GM21825 (cell line): ENCODE results near the gene TREX2.

Source experiments
- ATAC-seq: cut with Tn5 transposase; IDR thresholded peaks from one replicate; pipeline ENCODE4 v1.9.1; 2021; ENCODE audit warnings: mild to moderate bottlenecking, moderate library complexity; ENCODE audit not compliant: unreplicated experiment

The TREX2 gene, protein sequence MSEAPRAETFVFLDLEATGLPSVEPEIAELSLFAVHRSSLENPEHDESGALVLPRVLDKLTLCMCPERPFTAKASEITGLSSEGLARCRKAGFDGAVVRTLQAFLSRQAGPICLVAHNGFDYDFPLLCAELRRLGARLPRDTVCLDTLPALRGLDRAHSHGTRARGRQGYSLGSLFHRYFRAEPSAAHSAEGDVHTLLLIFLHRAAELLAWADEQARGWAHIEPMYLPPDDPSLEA

DNA sequence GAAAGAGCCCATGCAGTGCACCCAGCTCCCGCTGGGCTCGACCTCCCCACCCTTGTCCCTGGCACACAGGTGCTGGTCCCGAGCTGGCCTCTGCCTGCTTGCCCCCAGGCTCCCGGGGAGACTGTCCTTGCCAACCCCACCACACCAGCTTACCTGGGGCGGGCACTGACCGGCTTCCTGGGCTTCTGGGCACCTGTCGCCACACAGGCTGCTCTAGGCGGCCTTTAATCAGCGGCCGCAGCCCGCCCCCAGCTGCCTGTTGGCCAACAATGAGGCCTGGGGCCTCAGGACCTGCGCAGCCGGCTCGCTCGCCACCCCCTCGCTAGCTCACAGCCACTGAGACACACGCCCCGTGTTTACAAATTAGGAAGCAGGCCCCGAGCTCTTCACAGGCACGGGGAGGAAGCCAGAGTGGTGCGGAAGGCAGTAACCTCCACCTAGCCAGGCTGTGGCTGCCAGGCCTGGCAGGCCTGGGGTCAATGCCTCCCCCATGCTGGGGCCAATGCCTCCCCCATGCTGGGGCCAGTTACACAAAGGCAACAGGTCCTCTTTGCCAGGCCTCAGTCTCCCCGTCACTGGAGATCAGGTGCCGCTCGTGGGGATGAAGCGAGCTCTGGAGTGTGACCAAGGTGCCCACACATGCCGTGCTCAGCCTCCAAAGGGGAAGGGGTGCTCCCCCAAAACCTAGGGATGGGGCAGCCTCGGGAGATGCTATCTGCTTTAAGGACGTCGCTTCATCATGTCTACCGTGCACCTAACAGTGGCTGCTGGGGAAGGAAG lies at the start of gene TREX2:
Gene TREX2 (minus strand): TSS at position 201 of the 780 bp plus-strand sequence. CDS start 626 bp downstream, outside the sequence.
- no peak for ATAC-seq

DNA sequence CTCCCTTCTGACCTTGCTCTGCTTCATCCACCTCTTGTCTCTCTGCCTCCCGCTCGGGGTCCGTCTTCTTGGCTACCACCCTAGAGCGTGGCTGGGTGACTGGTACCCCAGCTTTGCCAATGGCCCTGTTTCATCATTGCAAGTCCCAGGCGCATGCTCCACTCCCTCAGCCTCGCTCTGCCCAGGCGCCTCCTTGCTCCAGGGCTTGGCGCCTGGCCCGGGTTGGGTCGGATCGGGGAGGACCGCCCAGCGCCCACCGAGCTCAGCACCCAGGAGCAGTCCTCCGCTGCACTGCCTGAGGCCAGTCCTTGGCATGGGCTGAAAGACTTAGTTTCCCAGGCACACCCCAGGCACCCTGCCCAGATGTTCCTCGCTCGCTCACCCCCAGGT lies 49.5 kb upstream of the TREX2 start:
- no peak for ATAC-seq

DNA sequence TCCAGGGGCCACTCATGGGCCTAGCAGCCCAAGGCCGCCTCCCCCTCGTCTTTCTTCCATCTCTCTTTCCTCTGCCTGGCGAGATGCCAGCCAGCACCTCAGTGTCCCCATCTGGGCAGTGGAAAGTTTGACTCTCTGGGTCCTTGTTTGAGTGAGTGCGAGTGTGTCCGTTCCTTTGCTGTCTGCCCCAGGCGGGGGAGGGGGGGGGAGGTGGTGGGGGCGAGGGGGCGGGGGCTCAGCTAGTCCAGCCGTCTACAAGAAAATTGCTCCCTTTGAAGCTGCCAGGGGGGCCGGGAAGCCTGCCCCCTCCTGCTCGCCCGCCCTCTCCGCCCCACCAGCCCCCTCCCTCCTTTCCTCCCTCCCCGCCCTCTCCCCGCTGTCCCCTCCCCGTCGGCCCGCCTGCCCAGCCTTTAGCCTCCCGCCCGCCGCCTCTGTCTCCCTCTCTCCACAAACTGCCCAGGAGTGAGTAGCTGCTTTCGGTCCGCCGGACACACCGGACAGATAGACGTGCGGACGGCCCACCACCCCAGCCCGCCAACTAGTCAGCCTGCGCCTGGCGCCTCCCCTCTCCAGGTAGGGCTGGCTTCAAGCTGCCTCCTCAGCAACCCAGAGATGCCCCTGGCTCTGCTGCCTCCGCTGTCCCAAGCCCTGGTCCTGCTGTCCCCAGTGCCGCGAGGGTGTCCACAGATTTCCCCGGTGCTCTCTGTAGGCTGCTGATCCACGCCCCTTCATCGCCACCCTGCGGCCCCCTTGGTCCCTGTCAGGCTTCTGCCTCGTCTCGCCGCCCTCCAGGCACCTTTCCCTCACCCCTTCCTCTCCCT lies 48.9 kb upstream of the TREX2 start, which contains the start of gene BGN:
Gene BGN (plus strand): TSS at position 440 of the 821 bp plus-strand sequence. CDS start 9,652 bp downstream, outside the sequence.
- ATAC-seq: no peak

DNA sequence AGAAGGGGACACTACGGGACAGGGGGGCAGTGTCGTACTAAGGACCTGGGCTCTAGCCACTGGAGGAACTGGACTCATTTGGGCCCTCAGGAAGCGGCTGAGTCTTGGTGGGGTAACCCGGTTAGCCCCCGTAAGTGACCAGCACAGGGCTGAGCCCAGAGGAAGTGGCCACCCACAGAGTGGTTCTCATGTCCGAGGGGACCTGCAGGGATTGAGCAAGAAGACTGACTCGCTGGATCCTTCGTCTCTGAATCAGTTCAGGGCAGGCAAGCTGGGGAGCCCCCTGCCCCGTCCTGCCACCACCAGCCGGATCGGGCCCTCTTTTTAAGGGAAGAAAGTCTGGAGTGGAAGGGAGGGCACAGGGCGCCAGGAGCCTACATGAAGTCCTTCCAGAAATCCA lies 48.2 kb upstream of the TREX2 start:
- no peak for ATAC-seq

DNA sequence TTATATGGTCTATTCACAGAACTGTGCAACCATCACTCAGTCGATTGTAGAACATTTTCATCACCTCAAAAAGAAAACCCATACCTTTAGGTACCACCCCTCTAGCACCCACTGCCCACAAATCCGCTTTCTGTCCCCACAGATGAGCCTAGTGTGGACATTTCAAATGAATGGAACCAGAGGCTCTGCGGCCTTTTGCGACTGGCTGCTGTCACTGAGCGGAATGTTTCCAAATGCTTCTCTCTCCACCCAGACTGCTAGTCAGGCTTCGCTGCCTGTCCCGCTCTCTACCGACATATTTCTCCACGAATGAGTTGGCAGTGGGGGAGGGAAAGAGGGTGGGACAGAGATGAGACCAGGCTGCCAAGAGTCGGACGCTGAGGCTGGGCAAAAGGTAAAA lies 47.2 kb upstream of the TREX2 start:
- no peak for ATAC-seq

DNA sequence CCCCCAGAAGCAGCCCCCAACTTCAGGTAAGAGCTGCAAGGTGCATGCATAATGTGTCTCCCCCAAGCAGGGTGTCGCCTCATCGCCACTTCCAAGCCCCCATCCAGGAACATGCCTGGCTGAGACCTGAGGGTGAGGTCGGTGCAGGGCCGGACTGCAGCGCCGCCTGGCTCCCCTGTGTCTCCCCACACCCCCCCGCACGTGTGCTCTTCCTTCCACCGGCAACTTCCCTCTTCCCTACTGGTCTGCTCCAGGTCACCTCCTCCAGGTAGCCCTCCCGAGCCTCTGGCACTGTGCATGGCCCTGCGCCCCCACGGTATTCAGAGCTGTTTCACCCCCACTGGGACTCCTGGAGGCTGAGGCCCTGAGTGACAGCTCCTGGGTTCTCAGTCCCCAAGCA lies 46.7 kb upstream of the TREX2 start:
- no peak for ATAC-seq

DNA sequence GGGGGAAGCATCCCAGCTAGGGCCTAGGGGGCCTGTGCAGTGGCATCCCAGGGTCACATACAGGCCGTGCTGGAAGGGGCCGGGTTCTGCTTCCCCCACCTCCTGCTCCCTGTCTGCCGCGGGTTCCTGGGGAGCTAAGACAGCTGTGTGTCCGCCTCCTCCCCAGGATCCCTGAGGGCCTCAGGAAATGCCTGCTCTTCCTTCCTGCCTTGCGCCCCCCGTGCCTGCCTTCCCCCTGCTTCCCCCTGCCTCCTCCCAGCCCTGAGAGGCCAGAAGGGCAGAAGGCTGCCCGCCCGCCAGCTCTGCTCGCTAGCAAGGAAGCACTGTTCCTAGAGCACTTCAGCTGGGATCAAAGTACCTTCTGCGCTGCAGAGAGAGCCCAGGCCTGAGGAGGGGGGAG lies 46.1 kb upstream of the TREX2 start:
- ATAC-seq: no peak

DNA sequence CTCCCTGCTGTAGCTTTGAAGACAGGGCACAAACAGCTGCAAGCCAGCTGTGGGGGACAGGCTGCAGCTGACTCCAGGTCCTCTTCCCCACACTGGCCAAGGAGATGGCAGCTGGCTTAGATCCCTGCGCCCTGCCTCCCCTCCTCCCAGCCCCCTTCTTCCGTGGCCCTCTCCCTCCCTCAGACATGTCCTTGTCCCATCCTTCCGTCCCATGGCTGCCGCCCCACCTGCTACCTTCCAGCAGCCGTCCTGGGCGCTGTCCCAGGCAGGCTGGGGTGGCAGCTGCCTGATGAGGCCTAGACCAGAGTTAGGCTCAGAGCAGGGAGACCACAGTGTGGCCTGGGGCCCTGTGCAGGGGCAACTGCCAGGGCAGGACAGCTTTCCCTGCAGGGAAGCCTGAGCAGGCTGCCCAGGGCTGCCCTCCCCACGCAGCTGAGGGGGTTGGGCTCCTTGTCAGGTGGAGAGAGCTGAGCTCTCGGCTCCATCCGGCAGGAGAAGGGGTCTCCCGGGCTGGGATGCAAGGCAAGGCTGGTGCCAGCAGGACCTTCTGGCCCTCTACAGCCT lies 45.6 kb upstream of the TREX2 start:
- no peak for ATAC-seq

DNA sequence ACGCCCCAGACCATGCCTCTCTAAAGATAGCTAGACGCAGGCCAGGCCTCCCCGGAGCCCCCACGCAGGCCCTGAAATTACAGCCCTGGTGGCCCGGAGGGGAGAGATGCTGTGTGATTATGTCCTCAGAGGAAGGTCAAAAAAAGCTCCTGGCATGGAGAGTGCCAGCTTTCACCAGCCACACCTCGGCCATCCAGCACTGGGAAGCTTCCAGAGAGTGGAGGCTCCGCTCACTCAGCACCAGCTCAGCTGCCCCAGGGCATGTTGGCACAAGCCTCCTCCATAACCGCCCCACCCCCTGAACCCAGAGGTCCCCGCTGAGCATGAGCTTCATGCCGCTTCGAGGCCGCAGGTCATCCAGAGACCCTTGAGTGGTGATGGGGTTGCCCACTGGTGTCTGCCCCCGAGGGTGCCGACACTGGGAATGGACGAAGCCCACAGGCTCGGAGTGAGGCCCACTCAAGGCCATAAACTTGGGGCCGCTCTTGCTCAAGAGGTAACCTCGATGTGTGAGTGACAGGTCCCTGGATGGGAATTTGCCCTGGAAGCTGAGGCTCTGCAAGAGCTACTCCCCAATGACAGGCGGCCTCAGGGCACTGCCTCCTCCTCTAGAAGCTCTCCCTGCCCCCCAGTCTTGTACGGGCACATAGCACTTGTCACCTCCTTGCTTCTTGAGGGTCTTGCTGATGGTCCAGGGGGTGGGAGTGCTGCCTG lies 44.5 kb upstream of the TREX2 start:
- no peak for ATAC-seq

DNA sequence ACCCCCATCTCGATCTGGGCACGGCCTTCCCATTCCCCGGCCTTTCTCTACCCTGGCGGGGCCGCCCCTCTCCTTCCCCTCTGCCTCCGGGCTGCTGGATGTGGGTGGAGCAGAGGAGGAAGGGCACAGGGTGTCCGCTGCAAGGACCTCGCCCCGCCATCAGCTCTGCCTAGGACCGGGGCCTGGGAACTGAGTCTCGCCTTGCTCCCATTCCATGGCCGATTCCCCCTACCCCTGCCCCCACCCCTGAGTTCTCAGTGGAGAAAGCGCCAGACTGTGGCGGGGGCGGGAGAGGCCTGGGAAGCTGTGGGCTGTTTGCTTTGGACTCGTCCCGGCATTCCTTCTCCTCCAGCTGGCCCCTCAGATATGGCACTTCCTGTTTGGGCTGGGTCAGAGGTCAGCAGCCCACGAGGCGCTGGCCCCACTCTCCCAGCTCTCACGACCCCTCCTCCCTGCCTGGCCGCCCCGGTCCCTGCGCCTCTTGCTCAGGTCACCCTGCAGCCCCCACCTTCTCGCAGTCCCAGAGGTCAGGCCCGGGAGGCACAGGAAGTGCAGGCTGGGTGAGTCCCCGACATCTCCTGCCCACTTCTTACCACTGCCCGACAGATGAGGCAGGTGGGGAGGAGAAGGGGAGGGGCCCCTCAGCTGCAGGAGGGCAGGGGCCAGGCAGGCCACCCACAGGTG lies 42.5 kb upstream of the TREX2 start:
- no peak for ATAC-seq

DNA sequence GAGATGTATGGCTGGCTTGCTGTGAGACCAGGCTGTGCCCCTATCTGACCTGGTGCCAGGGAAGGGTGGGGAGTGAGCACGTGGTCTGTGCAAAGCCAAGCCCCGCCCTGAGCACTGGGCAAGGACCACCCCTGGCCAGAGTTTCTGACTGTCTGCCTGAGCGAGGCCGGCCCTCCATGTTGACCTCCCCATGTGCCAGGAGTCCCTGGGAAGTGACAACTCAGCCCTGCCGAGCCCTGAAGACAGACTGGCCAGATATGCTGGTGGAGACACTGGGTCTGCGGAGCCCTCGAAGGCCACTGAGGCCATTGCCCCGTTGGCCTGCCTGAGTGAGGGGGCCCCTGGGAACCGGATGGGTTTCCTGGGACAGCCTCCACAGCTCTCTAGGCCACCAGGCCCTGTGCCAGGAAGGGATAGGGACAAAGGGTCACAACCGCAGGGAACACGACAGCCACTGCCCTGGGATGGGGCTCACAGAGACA lies 41.8 kb upstream of the TREX2 start:
- no peak for ATAC-seq

DNA sequence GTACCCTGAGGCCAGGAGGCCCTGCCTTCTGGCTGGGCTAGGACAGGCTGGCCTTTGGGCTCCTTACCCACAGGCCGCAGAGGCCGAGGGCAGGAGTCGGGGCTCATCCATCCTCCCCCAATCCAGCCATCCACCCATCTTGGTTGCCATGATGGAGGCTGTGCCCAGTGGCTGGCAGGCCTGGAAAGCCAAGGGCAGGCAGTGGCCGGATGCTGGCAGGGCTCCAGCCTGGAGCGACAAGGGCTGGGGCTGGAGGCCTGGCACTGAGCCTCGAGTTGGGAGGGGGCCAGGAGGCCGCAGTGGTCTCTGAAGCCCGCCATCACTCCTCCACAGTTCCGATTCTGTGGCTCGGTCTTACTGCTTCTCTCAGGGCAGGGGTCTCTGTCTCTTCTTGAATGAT lies 40.3 kb upstream of the TREX2 start:
- ATAC-seq: no peak

DNA sequence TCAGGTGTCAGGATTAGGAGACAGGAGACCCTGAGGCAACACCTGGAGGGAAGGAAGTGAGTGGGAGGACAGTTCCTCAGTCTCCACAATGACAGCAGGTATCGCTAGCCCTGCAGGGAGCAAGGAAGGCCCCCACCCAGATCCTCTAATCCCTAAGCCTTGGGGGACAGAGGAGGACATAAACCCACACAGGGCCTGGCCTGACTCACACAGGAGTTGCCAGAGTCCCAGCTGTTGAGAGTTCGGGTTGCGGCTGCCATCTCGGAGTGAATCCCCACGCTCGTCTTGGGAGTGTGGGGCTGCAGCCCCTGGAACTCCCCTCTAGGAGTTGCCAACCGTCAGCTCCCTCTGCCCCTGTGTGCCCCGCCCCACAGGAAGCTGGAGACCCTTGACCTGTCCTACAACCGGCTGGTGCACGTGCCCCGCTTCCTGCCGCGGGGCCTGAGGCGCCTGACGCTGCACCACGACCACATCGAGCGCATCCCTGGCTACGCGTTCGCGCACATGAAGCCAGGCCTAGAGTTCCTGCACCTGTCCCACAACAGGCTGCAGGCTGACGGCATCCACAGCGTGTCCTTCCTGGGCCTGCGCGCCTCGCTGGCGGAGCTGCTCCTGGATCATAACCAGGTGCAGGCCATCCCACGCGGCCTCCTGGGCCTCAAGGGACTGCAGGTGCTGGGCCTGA lies 39.7 kb upstream of the TREX2 start:
- no peak for ATAC-seq

DNA sequence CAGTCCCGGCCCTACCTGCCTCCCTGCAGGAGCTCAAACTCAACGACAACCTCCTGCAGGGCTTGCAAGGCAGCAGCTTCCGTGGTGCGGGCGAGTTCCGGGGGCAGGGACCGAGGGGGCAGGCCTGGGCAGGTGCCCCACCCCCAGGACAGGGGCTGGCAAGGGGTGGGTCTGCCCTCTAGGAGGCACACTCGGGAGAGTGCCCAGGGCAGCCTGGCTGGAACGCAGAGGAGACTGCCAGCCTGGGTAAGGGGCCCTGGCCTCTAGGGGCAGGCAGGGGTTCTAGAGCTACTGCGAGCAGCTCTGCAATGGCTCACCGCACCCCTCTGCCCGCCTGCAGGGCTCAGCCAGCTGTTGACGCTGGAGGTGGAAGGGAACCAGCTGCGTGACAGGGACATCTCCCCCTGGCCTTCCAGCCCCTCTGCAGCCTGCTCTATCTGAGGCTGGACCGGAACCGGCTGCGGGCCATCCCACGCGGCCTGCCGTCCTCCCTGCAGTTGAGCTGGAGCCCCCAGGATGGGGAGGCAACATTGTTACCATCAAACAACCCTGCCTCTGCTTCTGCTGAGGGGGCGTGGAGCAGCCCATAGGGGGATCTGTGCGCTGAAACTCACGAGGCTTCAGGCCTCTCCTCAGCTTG lies 36.6 kb upstream of the TREX2 start:
- ATAC-seq: no peak

DNA sequence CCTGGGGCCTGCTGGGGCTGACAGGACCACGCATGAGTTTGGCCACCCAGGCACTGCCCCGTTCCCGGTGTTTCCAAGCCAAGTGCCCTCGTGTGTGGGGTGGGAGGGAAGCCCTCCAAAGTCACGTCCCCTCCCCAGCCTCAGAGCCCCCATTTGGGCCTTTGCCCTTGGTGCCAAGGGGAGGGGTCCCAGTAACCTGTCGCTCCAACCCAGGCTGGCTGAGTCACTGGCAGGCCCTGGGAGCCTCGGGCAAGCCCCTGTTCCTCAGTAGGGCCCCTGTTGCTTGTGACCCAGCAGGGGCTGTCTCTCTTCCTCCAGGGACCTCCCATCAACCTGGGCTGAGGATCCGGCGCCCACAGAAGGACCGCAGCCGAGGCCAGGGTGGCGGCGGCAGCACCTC lies 35.2 kb upstream of the TREX2 start:
- ATAC-seq: no peak

DNA sequence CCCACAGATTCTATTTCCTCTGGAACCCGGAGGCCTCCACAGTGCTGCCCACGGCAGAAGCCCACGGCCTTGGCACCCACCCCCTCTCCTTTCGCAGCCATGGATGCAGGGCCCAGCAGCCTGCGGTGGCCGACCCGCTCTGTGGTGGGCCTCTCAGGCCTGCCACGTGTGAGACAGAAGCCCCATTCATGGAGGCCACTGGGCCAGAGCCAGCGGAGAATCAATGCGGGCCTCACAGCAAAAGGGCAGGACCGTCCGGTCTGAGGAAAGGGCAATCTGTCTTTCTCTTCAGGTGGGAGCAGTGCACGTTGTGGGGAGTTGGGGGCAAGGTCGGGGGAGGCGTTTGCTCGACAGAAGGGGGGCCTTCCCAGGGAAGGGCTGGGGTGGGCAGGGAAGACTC lies 32.9 kb upstream of the TREX2 start:
- no peak for ATAC-seq

DNA sequence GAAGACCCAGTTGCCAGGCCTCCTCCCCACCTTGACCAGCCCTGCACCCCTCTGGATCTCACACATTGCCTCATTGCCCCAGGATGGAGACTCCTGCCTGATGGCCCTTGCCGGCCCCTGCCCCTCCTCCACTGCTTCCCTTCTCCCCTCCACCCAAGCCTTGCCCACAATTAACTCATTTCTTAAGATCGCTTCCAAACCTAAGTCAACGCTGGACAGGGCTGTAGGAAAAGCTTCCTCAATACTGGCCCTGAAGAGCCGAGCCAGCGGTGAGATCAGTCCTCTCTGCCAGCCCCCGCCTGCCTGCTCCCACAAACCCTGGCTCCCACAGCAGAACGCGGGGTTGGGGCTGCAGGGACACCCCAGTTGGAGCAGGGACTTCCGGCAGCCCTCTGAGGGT lies 32.0 kb upstream of the TREX2 start:
- ATAC-seq: no peak

DNA sequence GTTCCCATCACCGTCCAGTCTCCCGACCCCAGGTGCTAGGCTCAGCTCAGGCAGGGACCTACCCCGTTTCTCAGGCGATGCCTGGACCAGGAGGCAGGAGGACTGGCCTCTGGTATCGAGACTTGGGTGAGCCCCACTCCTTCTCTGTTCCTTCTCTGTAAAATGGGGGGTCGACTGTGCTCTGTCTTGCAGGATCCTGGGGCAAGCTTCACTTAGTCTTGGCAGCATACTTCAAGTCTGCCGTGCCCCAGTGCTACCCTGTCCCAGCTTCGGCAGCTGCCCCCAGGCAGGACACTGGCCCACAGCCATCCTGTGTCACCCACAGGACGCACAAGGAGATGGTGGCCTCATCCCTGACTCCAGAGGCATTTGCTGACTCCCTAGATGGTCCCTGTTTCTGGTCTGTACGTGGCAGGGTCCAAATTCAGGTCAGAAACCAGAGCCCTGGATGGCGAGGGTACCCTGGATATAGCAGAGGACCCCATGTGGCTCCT lies 31.6 kb upstream of the TREX2 start:
- no peak for ATAC-seq
